Subcutaneous adipose tissue (tissue), 4 donors: Measurements from ENCODE around the gene ZMYND10. TPM values are rescaled to one million over a fixed set of nuclear protein-coding genes. Genes with fewer than 3 reads are reported as not detected.

Experiments
- total RNA-seq, 4 donors: library from RNA; depleted of rRNA; stranded (reverse); fragments of >200 nt; gene quantifications; one replicate each; pipeline ENCODE4 v1.1.0, GENCODE V29; 2016
- TF ChIP-seq, protein P1 (sequence below): fragments of 450-650 bp; IDR thresholded peaks from one replicate; pipeline ENCODE4 v1.5.1; 2016; ENCODE audit warnings: low read depth, mild to moderate bottlenecking, control low read depth, antibody characterized with exemption, moderate library complexity

Gene ZMYND10
- total RNA-seq, 4 donors from 2014 or later: 1.5 TPM; not detected in 3

DNA sequence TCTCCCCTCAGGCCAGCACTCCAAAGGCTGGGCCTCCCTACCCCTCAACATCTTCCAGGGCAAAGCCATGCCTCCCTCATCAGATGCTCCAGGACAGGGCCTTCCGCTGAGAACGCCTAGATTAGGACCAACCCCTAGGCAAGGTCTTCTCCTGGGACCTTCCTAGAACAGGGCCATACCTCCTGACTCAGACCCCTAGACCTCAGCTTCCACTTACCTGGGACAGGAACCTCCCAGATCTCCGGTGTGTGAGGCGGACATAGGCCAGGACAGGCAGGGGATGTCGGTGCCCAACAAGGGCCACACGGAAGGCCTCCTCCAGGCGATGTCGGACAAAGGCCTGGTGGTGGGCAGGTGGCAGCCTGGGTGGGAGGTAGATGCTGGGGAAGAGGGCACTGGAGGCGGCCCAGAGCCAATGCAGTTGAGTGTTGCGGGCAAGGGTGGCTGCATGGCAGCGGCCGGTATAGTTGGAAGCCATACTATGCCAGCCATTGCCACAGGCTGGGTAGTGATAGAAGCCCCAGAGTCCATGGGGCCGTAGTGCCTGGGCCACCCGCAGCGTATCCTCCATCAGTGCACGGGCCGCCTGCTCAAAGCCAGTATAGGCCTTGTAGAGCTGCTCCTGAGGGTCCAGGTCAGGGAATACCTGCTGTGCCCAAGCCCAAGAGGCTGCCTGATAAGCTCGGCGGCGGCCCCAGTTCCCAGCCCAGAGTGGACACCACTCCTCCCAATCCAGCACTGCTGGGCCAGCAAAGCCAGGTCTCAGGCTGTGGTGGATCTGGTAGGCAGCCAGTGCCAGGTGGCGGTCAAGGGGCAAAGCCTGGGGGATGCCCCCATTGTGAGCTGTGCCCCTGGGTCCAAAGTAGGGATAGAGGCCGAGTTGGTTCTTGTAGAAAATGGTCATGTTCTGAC, 50.8 kb downstream of the ZMYND10 start:
- TF ChIP-seq, protein P1, sequence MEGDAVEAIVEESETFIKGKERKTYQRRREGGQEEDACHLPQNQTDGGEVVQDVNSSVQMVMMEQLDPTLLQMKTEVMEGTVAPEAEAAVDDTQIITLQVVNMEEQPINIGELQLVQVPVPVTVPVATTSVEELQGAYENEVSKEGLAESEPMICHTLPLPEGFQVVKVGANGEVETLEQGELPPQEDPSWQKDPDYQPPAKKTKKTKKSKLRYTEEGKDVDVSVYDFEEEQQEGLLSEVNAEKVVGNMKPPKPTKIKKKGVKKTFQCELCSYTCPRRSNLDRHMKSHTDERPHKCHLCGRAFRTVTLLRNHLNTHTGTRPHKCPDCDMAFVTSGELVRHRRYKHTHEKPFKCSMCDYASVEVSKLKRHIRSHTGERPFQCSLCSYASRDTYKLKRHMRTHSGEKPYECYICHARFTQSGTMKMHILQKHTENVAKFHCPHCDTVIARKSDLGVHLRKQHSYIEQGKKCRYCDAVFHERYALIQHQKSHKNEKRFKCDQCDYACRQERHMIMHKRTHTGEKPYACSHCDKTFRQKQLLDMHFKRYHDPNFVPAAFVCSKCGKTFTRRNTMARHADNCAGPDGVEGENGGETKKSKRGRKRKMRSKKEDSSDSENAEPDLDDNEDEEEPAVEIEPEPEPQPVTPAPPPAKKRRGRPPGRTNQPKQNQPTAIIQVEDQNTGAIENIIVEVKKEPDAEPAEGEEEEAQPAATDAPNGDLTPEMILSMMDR: no peak

GRCh38 chr3:50294089-50294488, 51.4 kb downstream of the ZMYND10 start:
- TF ChIP-seq, protein P1: no peak

GRCh38 chr3:50293079-50293801, 52.3 kb downstream of the ZMYND10 start:
- TF ChIP-seq, protein P1: no peak

DNA sequence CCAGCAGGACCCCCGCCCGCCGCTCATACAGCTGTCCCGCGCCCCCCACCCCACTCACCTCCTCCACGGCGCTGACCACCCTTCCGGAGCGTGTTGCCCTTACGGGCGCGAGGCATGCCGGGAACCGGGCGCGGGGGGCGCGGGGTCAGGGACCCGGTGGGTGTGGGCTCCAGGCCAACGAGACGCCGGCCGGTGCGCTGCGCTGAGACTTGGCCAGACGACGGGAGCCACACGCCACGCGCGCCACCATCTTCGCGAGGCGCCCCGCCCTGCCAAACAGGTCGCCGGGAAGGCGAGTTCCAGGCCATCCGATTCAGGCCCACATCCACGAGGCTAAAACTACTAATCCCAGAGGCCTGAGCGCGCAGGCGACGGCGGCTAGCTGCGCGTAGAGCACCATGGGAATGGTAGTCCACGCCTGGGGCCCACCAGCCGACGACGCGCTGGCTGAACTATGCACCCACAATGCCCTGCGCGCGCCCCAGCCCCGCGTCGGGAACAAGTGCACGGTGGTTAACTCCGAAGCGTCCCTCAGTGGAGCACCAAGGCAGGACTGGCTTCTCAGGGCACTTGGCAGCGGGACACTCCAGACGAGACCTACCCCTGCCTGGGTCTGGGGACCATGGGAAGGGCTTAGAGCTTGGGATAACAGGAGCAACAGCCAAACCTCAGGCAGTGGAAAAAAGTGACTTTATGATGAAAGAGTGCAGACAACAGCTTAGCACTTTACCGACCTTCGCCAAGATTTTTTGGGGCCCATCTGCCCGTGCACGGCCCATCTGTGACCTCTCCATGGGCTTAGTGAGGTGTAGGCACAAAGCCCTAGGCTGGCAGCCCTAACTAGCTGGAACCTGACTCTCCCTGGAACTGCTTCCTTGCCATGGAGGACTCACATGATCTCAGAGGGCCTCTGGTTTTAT, 53.1 kb downstream of the ZMYND10 start, which contains the start of gene IFRD2:
TSS of gene IFRD2 (minus strand) at position 271 of the 920 bp plus-strand sequence. CDS start at position 116, 155 bp downstream.
- TF ChIP-seq, protein P1: no peak

Other genes starting within 250 kb of the ZMYND10 start
- gene SEMA3F, start 190.4 kb downstream of the ZMYND10 start, total RNA-seq: 10 to 100 TPM in 2 of 4 donors, 1 to 10 TPM in 2; 4.6 to 32.8 (median 11.5) TPM
- gene GNAT1, start 154.1 kb downstream of the ZMYND10 start, total RNA-seq: not detected
- not detected for gene SLC38A3, start 140.5 kb downstream of the ZMYND10 start, total RNA-seq
- gene GNAI2, start 109.5 kb downstream of the ZMYND10 start, total RNA-seq: 100 to 1,000 TPM; 208 to 300 (median 249) TPM
- gene SEMA3B, start 76.6 kb downstream of the ZMYND10 start, total RNA-seq: 10 to 100 TPM in 1 of 4 donors, 1 to 10 TPM in 3; 2.4 to 13.7 (median 7.0) TPM
- not detected for gene LSMEM2, start 66.6 kb downstream of the ZMYND10 start, total RNA-seq
- gene IFRD2, start 53.3 kb downstream of the ZMYND10 start, total RNA-seq: 10 to 100 TPM; 31.6 to 56.4 (median 52.2) TPM
- gene HYAL3, start 46.3 kb downstream of the ZMYND10 start, total RNA-seq: 1 to 10 TPM; 1.5 to 5.1 (median 3.4) TPM
- gene NAA80, start 46.3 kb downstream of the ZMYND10 start, total RNA-seq: 10 to 100 TPM in 1 of 4 donors, 1 to 10 TPM in 3; 5.2 to 10.4 (median 6.6) TPM
- 10 to 100 TPM in 1 of 4 donors, 1 to 10 TPM in 3; 3.1 to 13.8 (median 4.7) TPM for gene HYAL1, start 42.2 kb downstream of the ZMYND10 start, total RNA-seq
- gene HYAL2, start 23.0 kb downstream of the ZMYND10 start, total RNA-seq: 100 to 1,000 TPM in 2 of 4 donors, 10 to 100 TPM in 2; 54.4 to 207 (median 117) TPM
- 10 to 100 TPM; 17.8 to 27.5 (median 20.7) TPM for gene TUSC2, start 17.5 kb downstream of the ZMYND10 start, total RNA-seq
- 10 to 100 TPM; 37.0 to 62.8 (median 54.1) TPM for gene RASSF1, start 4.9 kb downstream of the ZMYND10 start, total RNA-seq
- gene NPRL2, start 5.0 kb upstream of the ZMYND10 start, total RNA-seq: 10 to 100 TPM; 14.3 to 18.8 (median 17.5) TPM
- gene CYB561D2, start 5.1 kb upstream of the ZMYND10 start, total RNA-seq: 10 to 100 TPM; 13.9 to 22.0 (median 18.2) TPM
- gene TMEM115, start 13.8 kb upstream of the ZMYND10 start, total RNA-seq: 10 to 100 TPM; 30.5 to 44.5 (median 41.2) TPM
- 1 to 10 TPM in 1 of 4 donors, under 1 TPM in 2, not detected in 1; 0.65 to 1.7 (median 0.66) TPM for gene CACNA2D2, start 157.9 kb upstream of the ZMYND10 start, total RNA-seq
- gene C3orf18, start 222.0 kb upstream of the ZMYND10 start, total RNA-seq: 10 to 100 TPM in 1 of 4 donors, 1 to 10 TPM in 3; 8.0 to 10.6 (median 8.9) TPM
- gene HEMK1, start 223.8 kb upstream of the ZMYND10 start, total RNA-seq: 1 to 10 TPM; 5.7 to 7.0 (median 6.1) TPM